GM21737 (cell line): ENCODE measurements around the gene RNPS1.
A peak's percentile ranks its signal among the peaks of the same experiment; 100 is the strongest.
"Not testable (repeated sequence)": the region's sequence is repeated elsewhere in the genome, so short reads cannot be mapped to it uniquely, and the experiment has no call there.

ENCODE experiments used
- ATAC-seq: cut with Tn5 transposase; IDR thresholded peaks from one replicate; pipeline ENCODE4 v1.9.1; 2021; ENCODE audit warnings: mild to moderate bottlenecking, moderate library complexity; ENCODE audit not compliant: unreplicated experiment

The RNPS1 gene

DNA sequence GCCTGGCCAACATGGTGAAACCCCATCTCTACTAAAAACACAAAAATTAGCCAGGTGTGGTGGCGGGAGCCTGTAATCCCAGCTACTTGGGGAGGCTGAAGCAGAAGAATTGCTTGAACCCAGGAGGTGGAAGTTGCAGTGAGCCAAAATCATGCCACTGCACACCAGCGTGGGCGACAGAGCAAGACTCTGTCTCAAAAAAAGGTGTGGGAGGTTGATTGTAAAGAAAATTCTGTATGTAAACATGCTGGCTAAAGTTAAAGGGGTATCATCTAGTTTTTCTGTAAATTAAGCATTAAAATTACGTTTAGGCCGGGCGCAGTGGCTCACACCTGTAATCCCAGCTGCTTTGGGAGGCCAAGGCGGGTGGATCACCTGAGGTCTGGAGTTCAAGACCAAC lies 9.4 kb downstream of the RNPS1 start:
- ATAC-seq = not testable (repeated sequence)

DNA sequence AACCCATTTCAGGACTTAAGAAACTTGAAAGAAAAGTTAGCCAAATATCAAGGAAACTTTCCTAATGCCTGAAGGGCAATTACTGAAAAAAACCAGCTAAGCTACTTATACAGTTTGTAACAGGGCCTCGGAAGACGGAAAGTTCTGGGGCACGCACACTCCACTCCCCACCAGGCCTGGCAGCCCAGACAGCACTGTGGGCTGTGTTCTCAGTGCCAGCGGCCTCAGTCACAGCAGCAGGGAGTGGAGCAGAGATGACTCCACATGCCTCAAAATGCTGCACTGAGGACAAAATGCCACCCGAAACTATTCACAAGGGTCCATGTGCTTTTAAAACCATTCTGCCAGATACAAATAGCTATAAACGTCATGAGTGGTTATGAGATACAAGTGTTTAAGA lies 10.2 kb downstream of the RNPS1 start:
- ATAC-seq = no peak

DNA sequence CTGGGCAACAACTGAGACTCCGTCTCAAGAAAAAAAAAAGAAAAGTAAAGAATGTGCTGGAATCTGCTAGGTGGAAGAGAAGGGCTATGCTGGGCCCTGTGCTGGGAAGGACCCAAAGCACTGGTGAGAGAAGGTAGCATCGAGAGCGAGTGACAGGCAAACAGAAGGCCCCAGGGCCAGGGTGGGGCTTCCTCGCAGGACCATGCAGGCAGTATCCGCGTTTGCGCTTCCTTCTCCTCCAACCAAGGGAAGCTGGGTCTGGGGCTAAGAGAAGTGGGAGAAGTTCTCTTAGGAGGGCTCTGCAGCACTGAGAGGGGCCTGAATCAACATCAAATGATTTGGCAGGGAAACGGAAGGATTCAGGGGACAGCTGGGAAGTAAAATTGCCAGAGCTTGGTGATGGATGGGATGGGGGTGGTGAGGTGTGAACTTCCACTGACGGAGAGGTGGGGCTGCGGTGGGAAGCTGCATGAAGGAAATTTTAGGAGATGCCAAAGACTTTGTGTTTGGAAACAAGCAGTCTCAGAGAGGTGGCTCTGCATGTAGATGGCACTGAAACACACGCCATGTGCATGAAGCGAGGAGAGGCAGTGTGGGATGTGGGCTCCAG lies 11.3 kb downstream of the RNPS1 start:
- no peak for ATAC-seq

DNA sequence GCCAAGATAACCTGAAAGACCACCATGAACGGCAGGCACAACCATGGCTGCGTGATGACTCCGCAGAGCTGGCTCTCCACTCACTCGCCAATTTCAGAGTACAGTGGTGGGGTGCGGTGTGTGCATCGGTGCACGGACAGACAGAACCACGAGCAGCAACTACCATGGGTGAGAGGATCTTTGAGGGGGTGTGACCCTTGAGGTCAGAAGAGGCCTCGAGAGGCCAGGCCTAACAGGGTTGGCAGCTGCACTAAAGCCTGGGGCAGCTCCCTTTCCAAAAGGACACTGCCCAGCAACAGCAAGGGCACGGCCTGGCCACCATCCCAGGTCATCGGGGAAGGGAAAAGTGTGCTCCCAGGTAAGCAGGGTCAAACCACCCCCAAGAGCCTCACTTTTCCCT lies 14.6 kb downstream of the RNPS1 start:
- no peak for ATAC-seq

DNA sequence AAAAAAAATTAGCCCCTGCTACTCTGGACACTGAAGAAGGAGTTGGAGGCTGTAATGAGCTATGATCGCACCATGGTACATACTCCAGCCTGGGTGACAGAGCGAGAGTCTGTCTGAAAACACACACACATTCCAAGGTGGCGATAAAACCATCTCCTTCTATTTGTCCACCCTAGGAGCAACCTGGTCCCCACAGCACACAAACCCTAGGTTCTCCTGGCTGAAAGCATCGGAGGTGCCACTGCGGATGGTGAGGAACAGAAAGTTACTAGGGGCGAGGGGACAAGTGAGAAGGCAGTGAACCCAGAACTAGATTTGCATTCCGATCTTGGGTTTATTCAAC lies 15.1 kb downstream of the RNPS1 start:
- no peak for ATAC-seq

DNA sequence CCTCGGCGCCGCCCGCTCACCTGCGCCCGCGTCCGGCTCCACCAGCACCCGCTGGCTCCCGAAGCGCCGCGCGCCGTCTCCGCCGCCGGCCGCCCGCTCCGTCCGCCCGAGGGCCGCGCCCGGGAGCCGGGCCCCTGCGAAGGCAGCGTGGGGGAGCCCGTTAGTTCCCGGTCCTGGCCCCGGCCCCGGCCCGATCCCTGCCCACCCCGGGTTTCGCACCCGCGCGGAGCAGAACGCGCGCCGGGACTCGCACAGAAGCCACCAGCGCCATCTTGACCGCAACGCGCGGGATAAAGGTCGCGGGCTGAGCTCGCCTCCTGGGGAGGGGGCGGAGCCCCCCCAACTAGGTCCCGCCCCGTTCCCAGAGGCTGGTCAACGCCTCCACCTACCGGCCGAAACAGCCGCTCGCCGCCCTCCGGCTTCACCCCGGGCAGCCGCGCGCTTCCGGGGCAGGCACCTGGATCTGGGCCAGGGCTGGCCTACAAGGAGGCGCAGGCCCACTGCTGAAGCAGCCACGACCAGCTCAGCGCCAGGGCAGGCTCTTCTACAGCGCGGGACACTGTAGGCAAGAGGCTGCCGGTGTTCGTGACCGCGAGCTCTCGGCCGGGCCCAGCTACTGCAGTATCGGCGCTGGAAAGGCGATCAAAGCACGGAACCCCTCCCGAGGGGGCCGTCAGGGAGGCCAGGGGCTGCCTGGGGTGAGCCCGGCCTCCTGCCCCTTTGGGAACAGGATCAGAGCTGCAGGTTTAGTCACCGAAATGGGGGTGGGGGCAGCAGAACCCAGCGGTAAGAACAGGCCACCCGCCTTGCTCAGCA lies 16.4 kb downstream of the RNPS1 start, which contains the start of gene ECI1:
ECI1 (minus strand) TSS at position 292 of the 816 bp plus-strand sequence; CDS start at position 271, 21 bp downstream.
- peak; percentile 90 for ATAC-seq

DNA sequence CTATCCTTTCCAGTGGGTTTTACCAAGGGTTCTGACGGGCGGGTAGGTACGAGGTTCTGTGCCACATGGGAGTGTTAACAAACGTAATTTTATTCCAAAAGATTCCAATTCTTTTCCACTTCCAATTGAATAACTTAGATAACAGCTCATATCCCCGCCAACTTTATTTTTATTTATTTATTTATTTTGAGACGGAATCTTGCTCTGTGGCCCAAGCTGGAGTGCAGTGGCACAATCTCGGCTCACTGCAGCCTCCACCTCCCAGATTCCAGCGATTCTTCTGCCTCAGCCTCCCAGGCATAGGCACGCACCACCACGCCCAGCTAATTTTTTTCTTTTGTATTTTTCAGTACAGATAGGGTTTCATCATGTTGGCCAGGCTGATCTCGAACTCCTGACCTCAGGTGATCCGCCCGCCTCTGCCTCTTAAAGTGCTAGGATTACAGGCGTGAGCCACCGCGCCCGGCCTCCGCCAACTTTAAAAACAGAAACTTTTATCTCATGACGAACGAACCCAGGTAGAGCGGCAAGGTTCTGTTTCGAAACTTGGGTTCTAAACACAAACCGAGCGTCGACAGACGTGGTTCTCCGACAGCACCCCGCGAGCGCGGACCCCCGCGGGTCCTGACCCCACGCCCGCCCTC lies 17.2 kb downstream of the RNPS1 start:
- no peak for ATAC-seq

DNA sequence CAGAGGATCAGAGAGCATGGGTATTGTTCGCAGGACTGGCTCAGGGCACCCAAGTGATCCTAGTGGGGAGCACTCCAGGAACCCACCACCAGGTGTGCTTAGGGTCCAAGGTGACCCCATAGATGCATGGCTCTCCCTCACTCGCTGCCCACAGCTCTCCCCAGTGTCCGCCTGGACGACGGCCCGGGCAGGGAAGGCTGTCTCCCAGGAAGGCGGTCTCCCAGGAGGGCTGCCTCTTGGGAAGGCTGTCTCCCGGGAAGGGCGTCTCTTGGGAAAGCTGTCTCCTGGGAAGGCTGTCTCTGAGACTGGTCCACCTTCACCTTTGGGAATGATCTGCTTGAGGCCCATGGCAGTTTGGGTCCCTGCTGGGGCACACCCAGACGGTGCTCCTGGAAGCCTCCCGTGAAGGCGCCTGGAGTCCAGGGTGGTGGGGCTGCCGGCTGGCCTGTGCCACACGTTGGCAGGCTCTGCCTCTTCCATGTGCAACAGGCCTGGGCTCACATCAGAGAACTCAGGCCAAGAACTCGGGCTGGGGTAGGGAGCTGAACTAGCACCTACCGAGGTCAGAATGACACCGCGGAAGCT lies 21.5 kb downstream of the RNPS1 start:
- no peak for ATAC-seq

DNA sequence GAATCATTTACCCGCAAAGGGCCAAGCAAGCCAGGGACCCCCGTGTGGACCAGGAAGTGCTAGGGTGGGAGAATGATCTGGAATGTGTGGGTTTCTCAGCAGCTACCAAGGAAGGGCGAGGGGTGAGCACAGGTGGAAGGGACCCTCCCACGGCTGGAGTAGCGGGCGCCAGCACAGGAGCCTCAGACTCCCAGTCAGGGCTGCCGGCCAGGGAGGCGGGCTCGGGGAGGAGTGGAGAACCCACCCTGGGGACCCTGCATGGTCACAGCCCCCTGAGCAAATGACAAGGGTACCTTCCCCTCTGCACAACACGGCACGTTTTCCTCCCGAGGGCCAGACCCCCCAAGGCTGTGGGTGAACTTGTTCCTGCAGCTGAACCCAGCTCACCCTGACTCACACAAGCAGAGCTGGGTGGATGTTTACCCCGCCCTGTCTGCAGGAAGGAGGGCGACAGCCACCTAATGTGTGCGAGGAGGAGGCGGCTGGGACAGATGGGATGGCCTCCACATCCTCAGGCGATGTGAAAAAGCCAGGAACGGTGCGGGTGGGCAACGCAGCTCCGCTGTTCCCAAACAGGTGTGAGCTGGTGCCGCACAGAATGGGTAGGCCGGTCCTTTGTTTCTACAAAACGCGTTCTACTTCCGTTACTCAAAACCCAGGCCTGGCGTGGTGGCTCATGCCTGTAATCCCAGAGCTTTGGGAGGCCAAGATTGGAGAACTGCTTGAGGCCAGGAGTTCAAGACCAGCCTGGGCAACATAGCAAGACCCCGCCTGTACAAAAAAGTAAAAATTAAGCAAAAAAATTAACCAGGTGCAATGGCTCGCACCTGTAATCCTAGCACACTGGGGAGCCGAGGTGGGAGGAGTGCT lies 22.8 kb downstream of the RNPS1 start:
- ATAC-seq = no peak

DNA sequence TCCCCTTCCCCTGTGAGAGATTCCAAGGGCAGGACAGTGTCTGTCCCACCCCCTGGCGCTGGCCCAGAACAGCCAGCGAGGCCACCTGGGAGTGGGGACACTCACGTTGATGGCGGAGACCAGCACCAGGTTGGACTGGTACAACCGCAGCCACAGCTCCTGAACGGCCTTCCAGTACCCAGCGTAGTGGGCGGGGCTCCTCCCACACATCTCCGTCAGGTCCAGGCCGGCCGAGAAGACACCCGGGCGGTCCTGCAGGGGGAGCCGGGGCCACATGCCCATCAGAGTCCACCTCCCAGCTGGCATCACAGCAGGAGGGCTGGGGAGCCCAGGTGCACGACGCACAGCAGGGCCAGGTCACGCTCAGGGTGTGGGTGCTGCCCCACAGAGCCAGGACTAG lies 23.6 kb downstream of the RNPS1 start:
- no peak for ATAC-seq

DNA sequence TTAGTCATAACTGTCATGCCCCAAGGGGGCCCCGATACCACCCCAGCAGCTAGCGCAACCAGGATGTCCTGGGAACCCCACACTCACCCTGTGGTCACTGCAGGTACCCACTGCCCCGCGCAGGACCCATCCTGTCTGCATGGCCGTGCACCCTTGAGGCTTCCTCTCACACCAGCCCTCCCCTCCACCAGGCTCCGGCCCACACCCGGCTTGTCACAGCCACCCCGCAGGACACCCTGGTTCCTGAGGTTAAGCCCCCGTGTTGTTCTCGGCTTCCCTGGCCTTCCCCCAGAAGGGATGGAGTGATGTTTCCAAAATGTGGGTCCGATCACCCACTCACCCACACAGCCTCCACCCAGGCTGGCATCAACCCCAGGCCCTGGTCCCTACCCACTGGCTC lies 24.1 kb downstream of the RNPS1 start:
- ATAC-seq = no peak

DNA sequence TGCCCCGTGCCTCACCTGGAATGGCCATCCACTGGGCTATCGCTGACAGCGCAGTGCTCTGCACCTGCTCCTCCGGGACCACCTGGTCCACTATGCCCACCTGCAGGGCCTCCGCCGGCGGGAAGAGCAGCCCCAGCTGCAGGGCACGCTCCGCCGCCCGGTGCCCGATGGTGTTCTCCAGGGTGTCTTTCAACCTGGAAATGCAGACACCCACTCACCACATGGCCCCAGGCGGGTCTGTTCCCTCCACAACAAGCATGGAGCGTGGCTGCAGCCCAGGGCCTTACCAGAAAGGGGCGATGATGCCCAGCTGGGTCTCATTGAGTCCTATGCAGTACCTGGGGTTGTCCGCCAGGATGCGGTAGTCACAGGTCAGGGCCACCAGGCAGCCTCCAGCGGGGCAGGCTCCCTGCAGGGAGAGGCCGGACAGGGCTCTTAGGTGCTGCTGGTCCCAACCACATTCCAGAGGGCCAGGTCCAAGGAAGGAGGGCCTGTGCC lies 24.8 kb downstream of the RNPS1 start:
- no peak for ATAC-seq

DNA sequence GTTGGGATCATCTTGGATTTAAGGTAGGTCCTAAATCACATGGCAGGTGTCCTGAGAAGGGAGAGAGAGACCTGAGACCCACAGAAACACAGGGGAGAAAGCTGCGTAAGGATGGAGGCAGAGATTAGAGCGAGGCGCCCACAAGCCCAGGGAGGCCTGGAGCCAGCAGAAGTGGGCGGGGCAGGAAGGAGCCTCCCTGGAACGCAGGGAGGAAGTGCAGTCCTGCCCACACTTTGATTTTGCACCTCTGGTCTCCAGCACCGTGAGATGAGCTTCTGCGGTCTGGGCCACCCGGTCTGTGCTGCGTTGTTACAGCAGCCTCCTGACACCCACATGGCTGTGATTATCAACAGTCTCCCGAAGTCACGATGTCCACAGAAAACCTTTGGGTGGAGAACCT lies 25.3 kb downstream of the RNPS1 start:
- ATAC-seq = no peak

DNA sequence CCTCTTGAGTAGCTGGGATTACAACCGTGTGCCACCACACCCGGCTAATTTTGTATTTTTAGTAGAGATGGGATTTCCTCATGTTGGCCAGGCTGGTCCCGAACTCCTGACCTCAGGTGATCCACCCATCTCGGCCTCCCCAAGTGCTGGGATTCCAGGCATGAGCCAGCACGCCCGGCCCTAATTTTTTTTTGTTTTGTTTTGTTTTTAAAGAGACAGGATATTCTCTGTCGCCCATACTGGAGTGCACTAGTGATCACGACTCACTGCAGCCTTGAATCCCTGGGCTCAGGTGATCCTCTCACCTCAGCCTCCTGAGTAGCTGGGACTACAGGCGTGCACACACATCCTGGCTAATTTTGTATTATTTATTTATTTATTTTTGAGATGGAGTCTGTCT lies 27.6 kb downstream of the RNPS1 start:
- not testable (repeated sequence) for ATAC-seq

DNA sequence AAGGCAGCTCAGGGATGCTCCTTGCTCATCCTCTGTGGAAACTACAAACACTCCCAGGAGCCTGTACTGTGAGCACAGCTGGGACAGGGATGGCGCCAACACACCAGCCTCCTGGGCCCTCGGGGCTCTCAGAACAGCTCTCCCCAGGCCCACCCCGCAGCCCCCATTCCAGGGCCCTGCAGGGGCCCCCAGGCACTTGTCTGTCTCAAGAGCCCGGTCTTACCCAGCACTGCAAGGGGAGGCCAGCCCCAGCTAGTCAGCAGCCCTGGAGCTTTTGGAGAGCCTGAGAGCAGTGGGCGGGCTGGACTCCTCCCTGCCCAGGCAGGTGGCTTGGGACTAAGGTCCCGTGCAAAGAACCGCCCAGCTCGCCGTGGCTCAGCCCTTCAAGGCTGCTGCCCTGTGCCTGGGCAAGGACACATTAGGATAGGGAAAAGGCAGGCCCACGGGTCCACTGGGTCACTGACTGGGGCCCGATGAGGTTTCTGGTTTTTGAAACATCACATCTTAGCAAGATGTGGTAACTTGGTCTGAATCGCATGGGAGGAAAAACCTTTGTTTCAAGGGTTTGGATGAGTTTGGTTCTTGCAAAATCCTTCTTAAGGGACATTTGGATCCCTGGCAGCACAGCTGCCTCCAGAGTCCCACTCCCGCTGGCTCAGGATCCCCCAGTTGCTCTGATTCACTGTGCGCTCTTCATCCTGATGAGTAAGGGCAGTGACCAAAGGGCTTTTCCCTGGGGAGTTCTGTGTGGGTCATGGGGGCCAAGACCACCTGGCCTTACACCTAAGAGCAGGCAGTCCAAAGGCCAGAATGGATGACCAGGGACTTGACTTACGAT lies 28.9 kb downstream of the RNPS1 start:
- ATAC-seq = no peak

DNA sequence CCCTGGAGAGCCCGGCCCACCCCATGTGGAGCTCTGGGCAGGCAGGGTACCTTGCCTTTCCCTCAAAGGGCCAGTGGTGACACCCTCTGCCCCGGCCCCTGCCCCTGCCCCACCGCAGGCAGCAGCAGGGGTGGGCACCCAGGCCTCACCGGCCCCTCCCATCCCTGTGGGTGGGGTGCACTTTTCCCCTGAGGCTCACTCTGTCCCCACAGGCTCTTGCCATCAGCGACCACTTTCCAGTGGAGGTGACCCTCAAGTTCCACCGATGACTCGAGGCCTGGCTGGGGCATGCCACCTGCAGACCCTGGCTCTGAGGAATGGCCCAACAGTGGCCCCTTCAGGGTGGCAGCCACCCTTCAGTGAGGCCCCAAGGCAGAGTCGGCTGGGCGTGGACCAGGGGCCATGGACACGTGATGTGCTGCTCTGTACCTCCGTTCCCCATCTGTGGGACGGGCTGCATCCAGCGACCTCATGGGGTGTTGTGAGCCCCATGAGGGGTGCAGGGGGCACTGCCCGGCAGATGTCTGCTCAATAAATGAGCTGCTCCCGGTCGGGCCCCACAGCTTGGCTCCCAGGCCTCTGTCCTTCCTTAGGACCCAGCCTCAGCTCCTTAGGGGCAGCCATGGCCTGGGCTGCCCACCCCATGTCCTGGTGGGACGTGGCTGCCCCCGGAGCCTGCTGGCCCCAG lies 29.6 kb downstream of the RNPS1 start:
- no peak for ATAC-seq

DNA sequence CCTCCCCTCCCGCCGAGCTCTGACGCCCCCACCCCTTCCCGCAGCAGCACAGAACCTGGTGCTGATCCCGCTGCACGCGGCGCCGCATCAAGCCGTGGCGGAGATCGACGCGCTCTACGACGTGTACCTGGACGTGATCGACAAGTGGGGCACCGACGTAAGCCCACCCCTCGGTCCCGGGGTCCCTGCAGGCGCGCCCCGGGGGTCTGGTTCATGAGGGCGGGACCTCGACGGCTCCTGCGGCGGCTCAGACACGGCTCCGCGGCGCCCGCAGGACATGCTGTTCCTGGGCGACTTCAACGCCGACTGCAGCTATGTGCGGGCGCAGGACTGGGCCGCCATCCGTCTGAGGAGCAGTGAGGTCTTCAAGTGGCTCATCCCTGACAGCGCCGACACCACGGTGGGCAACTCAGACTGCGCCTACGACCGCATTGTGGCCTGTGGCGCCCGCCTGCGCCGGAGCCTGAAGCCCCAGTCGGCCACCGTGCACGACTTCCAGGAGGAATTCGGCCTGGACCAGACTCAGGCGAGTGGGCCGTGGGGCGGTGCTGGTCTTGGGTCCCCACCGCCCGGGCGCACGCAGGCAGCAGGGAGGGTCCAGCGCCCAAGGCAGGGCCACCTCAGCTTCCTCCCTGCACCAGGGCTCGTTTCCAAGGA lies 30.3 kb downstream of the RNPS1 start:
- no peak for ATAC-seq

DNA sequence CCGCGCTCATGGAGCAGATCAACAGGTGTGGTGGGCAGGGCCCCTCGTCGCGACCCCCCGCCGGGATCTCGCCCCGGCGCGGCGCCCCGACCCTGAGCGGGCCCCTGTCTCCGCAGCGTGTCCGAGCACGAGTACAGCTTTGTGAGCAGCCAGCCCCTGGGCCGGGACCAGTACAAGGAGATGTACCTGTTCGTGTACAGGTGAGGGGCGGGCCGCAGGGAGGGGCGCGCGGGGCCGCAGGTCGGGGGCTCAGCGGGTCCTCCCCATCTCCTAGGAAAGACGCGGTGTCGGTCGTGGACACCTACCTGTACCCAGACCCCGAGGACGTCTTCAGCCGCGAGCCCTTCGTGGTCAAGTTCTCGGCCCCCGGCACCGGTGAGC lies 30.8 kb downstream of the RNPS1 start:
- no peak for ATAC-seq
